Effector memory CD4-positive, alpha-beta T cell (primary cell): ENCODE data around the gene PRKCG.
"Not testable (repeated sequence)": the region's sequence is repeated elsewhere in the genome, so short reads cannot be mapped to it uniquely, and the experiment has no call there.

Experiments used
- DNase-seq, 3 donors: peaks; one replicate each; pipeline ENCODE4 v3.0.0-alpha.2; 2020
- H3K27ac ChIP-seq: 2 replicates; pipeline ENCODE4 v1.7.0; 2013; ENCODE audit warnings: mild to moderate bottlenecking, low read length, moderate library complexity; ENCODE audit not compliant: insufficient read depth, poor library complexity, severe bottlenecking
- H3K27me3 ChIP-seq: replicated peaks from 2 replicates; pipeline ENCODE4 v1.7.0; 2013; ENCODE audit warnings: mild to moderate bottlenecking, low read length; ENCODE audit not compliant: insufficient read depth, control insufficient read depth, poor library complexity, severe bottlenecking
- H3K36me3 ChIP-seq: 2 replicates; pipeline ENCODE4 v1.7.0; 2013; ENCODE audit warnings: mild to moderate bottlenecking, low read length, moderate library complexity; ENCODE audit not compliant: control insufficient read depth, insufficient read depth
- H3K4me1 ChIP-seq: 2 replicates; pipeline ENCODE4 v1.7.0; 2013; ENCODE audit warnings: low read length, mild to moderate bottlenecking; ENCODE audit not compliant: control insufficient read depth, insufficient read depth, poor library complexity, severe bottlenecking
- H3K4me3 ChIP-seq: 2 replicates; pipeline ENCODE4 v1.7.0; 2013; ENCODE audit warnings: low read length, low read depth, mild to moderate bottlenecking; ENCODE audit not compliant: insufficient read depth, poor library complexity, severe bottlenecking
- H3K9me3 ChIP-seq: 2 replicates; pipeline ENCODE4 v1.7.0; 2013; ENCODE audit warnings: mild to moderate bottlenecking, low read length, moderate library complexity; ENCODE audit not compliant: control insufficient read depth

PRKCG gene

GRCh38 chr19:53865523-53865917 is 16.5 kb upstream of the PRKCG start:
- H3K9me3 ChIP-seq, result no peaks in the 10 kb centered on the region
- H3K4me3 ChIP-seq, result peak overlapping the region; percentile 52
- no peak for DNase-seq
- no peaks in the 10 kb centered on the region for H3K36me3 ChIP-seq
- H3K4me1 ChIP-seq, result peaks cover 28% of the 10 kb centered on the region
- no peaks in the 10 kb centered on the region for H3K27me3 ChIP-seq
- peak overlapping the region; percentile 99 for H3K27ac ChIP-seq

GRCh38 chr19:53865918-53866864 is 15.8 kb upstream of the PRKCG start:
- peak; percentile 56 to 70 (median 58) for DNase-seq
- H3K27ac ChIP-seq, result peak overlapping the region; percentile 99
- no peaks in the 10 kb centered on the region for H3K27me3 ChIP-seq
- no peaks in the 10 kb centered on the region for H3K36me3 ChIP-seq
- peak overlapping the region; percentile 52 for H3K4me3 ChIP-seq
- H3K4me1 ChIP-seq, result peaks cover 29% of the 10 kb centered on the region
- H3K9me3 ChIP-seq, result no peaks in the 10 kb centered on the region

- H3K27ac ChIP-seq, result peak overlapping the region; percentile 99
- peak overlapping the region; percentile 52 for H3K4me3 ChIP-seq
- H3K4me1 ChIP-seq, result peaks cover 32% of the 10 kb centered on the region
- H3K36me3 ChIP-seq, result no peaks in the 10 kb centered on the region
- no peak for DNase-seq
- H3K9me3 ChIP-seq, result no peaks in the 10 kb centered on the region
- H3K27me3 ChIP-seq, result no peaks in the 10 kb centered on the region
Measured at GRCh38 chr19:53866865-53867224, 15.2 kb upstream of the PRKCG start.

GRCh38 chr19:53867225-53868090 is 14.5 kb upstream of the PRKCG start, which contains the start of gene MYADM:
TSS of gene MYADM (plus strand) at chr19:53867883. CDS start at chr19:53873530, 5,647 bp downstream.
- peak; percentile 100 for DNase-seq
- Histone ChIP-seq H3K4me1 (peaks cover 32% of the 10 kb centered on the region), H3K36me3 (no peaks in the 10 kb centered on the region), H3K27ac (peak within 1 kb of the TSS; percentile 99), H3K27me3 (no peaks in the 10 kb centered on the region), H3K9me3 (no peaks in the 10 kb centered on the region), H3K4me3 (peak within 1 kb of the TSS; percentile 94)

GRCh38 chr19:53868091-53868891 is 13.7 kb upstream of the PRKCG start:
- H3K4me1 ChIP-seq, result peaks cover 33% of the 10 kb centered on the region

GRCh38 chr19:53868892-53869804 is 12.8 kb upstream of the PRKCG start:
- H3K4me3 ChIP-seq, result peak overlapping the region; percentile 94
- no peaks in the 10 kb centered on the region for H3K9me3 ChIP-seq
- peaks cover 41% of the 10 kb centered on the region for H3K4me1 ChIP-seq
- H3K27ac ChIP-seq, result peak overlapping the region; percentile 99
- DNase-seq, result peak; percentile 88 to 93 (median 91)
- no peaks in the 10 kb centered on the region for H3K27me3 ChIP-seq
- H3K36me3 ChIP-seq, result peaks cover 10% of the 10 kb centered on the region

More at GRCh38 chr19:53868091-53868891, 13.7 kb upstream of the PRKCG start:
- peaks cover 1% of the 10 kb centered on the region for H3K36me3 ChIP-seq
- peak in 2 of 3 donors; percentile 42 to 50 for DNase-seq
- peak overlapping the region; percentile 99 for H3K27ac ChIP-seq
- H3K4me3 ChIP-seq, result peak overlapping the region; percentile 94
- no peaks in the 10 kb centered on the region for H3K27me3 ChIP-seq
- no peaks in the 10 kb centered on the region for H3K9me3 ChIP-seq

- H3K4me3 ChIP-seq, result peak overlapping the region; percentile 94
- H3K27ac ChIP-seq, result peak overlapping the region; percentile 99
- H3K27me3 ChIP-seq, H3K9me3 ChIP-seq, DNase-seq: not testable (repeated sequence)
- peaks cover 49% of the 10 kb centered on the region for H3K4me1 ChIP-seq
- H3K36me3 ChIP-seq, result peaks cover 15% of the 10 kb centered on the region
Measured at GRCh38 chr19:53869805-53870484, 12.1 kb upstream of the PRKCG start.

GRCh38 chr19:53870485-53870844 is 11.5 kb upstream of the PRKCG start:
- no peaks in the 10 kb centered on the region for H3K9me3 ChIP-seq
- H3K4me3 ChIP-seq, result no peak overlapping the region
- peaks cover 15% of the 10 kb centered on the region for H3K36me3 ChIP-seq
- no peaks in the 10 kb centered on the region for H3K27me3 ChIP-seq
- no peak for DNase-seq
- peaks cover 53% of the 10 kb centered on the region for H3K4me1 ChIP-seq
- H3K27ac ChIP-seq, result peak overlapping the region; percentile 99
